ENCODE data around the gene TMEM198. TPM values are rescaled to one million over a fixed set of nuclear protein-coding genes. Genes with fewer than 3 reads are reported as not detected.

Gene TMEM198
- total RNA-seq, 4 donors from 2014 or later: 0.68 to 1.7 (median 1.5) TPM; not detected in 1

DNA sequence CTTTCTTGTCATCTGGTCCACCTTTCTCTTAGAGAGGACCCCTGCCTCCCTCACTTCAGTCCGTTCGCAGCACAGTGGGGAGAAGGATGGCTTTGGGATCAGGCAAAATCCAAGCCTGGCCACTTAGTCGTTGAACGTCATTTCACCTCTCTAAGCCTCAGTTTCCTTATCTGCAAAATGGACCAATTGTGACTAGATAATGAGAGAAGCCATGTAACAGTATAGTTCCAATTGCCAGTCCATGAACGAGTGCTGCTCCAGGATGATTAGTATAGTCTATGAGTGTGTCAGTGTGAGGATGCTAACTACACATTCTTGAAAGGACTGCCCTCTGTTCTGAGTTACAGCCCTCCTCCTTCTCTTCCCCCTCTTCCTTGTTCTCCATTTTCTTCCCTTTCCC is 29.3 kb downstream of the TMEM198 start:
- no peak for TF ChIP-seq CTCF (IDR thresholded peaks at IDR 0.05; ENCODE audit: low read depth)

DNA sequence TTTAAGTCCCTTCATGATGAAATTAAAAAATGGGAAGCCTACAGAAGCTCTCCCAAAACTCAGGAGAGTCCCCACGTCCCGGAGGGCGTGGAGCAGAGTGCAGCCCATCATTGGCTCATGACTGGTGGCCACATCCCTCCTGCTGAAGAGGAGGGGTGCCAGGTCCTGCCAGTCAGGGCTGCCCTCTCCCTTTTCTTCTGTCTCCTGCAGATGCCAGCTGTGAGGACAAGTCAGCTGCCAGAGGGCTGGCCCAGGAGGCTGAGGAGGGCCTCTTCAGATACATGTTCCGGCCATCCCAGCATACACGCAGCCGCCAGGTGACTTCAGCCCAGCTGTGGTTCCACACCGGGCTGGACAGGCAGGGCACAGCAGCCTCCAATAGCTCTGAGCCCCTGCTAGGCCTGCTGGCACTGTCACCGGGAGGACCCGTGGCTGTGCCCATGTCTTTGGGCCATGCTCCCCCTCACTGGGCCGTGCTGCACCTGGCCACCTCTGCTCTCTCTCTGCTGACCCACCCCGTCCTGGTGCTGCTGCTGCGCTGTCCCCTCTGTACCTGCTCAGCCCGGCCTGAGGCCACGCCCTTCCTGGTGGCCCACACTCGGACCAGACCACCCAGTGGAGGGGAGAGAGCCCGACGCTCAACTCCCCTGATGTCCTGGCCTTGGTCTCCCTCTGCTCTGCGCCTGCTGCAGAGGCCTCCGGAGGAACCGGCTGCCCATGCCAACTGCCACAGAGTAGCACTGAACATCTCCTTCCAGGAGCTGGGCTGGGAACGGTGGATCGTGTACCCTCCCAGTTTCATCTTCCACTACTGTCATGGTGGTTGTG is 30.9 kb downstream of the TMEM198 start:
- TF ChIP-seq CTCF (IDR thresholded peaks at IDR 0.05; ENCODE audit: low read depth): no peak

DNA sequence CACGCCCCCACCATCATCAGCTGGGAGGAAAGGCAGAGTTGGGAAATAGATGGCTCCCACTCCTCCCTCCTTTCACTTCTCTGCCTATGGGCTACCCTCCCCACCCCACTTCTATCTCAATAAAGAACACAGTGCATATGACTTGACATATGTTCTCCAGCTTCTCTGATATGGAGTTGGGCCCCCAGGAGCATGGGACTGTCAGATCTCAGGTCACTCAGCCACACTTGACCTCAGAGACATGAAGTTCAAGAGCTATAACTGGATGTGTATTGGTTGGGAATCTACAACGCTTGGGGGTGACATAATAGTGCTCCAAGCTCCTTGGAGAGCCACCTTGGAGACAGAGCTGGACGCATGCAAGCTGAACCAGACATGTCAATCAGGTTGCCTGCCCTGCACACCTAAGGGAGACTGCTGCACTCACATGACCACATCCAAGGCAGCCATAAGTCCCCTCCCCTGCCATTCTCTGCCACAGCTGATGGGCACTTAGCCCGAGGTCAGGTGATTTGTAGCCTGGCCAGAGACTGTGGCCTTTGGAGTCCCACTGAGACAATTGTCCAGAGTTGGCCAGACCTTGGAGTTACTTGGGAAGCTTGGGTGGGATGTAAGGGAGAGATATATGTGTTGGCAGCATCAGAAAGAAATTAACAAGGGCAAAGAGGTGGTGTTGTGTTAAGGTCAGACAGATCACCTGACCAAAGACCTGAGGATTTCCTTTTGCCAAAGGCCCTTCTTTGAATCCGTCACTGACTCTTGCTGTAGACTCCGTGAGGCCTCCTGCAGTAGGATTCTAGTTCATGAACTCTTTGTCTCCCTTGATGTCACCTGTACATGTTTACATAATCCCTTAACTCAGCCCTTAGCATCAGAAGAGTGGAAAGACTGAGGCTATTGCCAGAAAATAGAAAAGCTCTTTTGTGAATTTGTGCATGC is 32.0 kb downstream of the TMEM198 start:
- TF ChIP-seq CTCF (IDR thresholded peaks at IDR 0.05; ENCODE audit: low read depth): no peak

DNA sequence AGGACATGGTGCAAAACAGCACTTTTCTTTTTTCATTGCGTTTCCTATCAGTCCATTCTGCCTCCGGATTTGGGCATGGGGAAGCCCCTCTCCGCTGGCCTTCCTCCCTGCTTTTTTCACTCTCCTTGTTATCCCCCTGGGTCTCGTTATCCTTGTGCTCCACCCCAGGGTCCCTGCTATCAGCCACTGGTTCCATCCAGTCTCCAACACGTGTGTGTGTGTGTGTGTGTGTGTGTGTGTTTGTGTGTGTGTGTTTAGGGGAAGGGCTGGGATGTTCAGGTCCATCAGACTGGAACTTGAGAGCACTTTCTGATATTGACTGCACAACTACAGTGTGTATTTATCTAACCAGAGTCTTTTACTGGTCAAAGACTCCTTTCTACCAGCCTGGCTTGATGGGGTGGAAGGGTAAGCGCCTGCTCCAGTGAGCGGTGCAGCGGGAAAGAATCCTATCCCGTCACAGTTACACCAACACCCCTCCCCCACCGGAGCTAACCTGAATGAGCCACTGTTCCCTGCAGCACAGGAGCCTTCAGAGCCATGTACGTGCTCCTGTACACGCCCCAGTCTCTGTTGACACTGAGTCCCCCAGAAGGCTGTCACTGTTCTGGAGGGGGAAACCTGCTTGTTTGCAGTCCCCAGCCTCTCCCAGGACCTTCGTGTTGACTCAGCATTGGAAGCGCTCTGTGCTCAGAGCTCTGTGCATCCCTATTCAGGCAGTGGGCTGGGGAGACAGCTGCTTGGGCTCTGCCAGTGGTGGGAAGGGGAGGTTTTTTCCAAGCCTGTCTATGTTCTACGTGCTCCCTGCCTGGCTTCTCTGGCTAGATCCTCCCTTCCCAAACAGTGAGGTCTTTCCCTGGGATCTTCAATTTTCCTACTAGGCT is 32.9 kb downstream of the TMEM198 start:
- no peak for TF ChIP-seq CTCF (IDR thresholded peaks at IDR 0.05; ENCODE audit: low read depth)

GRCh38 chr2:219578811-219579613 is 35.2 kb downstream of the TMEM198 start:
- no peak for TF ChIP-seq CTCF (IDR thresholded peaks at IDR 0.05; ENCODE audit: low read depth)

DNA sequence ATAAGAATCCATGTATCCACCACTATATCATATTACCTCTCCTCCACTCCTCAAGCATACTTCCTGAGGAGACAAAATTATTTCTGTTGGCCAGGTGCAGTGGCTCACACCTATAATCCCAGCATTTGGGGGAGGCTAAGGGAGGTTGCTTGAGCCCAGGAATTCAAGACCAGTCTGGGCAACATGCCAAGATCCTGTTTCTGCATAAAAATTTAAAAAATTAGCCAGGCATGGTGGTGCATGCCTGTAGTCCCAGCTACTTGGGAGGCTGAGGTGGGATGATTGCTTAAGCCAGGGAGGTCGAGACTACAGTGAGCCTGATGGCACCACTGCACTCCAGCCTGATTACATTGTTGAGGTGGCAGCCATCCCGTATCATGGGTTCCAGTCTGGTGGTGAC is 37.5 kb downstream of the TMEM198 start:
- no peak for TF ChIP-seq CTCF (IDR thresholded peaks at IDR 0.05; ENCODE audit: low read depth)

Data from subcutaneous adipose tissue (tissue), 4 donors.